Adrenal gland (tissue), 5 donors: Measurements from ENCODE around the gene USF1.

ENCODE experiments used
- POLR2A ChIP-seq, 2 donors: fragments of 450-650 bp; IDR thresholded peaks; one replicate each; pipeline ENCODE4 v1.6.1; 2017; ENCODE audit warnings: antibody characterized with exemption in 2 of 2, mild to moderate bottlenecking in 2 of 2, moderate library complexity in 1 of 2
- TF ChIP-seq, protein P1 (sequence below), 6 experiments: fragments of 450-650 bp in 4 of 6; fragments of 200-600 bp in 2 of 6; sonication (generic) in 1 of 6; IDR thresholded peaks; 1 replicate in 5 of 6; 2 replicates in 1 of 6; pipeline versions ENCODE4 v1.5.1 to v1.8.0; 2016 to 2021; ENCODE audit warnings: antibody characterized with exemption in 6 of 6, mild to moderate bottlenecking in 2 of 6, moderate library complexity in 1 of 6
- donor health status: DM: no; HTN: no; CAD: no.

DNA sequence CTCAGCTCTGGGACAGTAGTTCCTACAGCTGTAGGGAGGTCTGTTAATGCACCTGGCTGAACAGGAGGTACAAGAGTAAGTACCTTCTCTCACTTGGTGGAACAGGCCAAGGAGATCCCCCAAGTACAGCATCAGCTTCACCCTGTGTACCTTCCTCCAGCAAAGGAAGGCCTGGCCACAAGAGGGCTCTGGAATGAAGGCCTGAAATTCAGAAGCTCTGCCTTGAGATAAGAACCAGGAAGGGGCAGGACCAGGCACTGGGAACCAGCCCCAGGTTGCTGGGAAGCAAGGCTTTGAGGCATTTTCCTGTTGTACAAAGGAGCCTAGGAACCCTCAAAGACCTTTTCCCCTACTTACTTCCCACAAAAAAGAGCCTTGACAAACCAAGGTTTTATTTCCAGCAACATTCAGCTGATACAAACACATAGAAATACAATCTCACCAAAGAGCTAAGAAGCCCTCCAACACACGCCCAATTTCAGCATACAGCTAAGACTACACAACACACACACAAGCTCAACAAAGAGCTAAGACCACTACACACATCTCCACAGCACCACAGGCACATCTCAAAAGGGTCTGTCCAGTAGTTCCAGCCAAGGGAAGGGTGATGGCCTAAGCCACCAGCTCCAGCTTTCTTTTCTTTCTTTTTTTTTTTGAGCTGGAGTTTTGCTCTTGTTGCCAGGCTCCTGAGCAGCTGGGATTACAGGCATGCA is 48.3 kb downstream of the USF1 start:
- no peak for TF ChIP-seq POLR2A (IDR thresholded peaks at IDR 0.05)
- TF ChIP-seq, protein P1, sequence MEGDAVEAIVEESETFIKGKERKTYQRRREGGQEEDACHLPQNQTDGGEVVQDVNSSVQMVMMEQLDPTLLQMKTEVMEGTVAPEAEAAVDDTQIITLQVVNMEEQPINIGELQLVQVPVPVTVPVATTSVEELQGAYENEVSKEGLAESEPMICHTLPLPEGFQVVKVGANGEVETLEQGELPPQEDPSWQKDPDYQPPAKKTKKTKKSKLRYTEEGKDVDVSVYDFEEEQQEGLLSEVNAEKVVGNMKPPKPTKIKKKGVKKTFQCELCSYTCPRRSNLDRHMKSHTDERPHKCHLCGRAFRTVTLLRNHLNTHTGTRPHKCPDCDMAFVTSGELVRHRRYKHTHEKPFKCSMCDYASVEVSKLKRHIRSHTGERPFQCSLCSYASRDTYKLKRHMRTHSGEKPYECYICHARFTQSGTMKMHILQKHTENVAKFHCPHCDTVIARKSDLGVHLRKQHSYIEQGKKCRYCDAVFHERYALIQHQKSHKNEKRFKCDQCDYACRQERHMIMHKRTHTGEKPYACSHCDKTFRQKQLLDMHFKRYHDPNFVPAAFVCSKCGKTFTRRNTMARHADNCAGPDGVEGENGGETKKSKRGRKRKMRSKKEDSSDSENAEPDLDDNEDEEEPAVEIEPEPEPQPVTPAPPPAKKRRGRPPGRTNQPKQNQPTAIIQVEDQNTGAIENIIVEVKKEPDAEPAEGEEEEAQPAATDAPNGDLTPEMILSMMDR (IDR thresholded peaks at IDR 0.05): peak; percentile 57 to 82 (median 76)
